ENCODE measurements around the gene UCHL1. TPM values are rescaled to one million over a fixed set of nuclear protein-coding genes. Genes with fewer than 3 reads are reported as not detected.

UCHL1 gene
- total RNA-seq, 1 experiment from 2014 or later = 0.54 TPM

GRCh38 chr4:41264212-41264611 is 7.5 kb downstream of the UCHL1 start:
- no peak overlapping the region for H3K4me3 ChIP-seq (replicated peaks in 1 of 2; ENCODE audit: low read depth in 1 of 2, low read length in 2 of 2)
- ChIA-PET CTCF (no interaction called here), RAD21 (ENCODE audit: low non-redundant PET in 1 of 2, low total read pairs in 2 of 2, uncharacterized antibody in 2 of 2, unreplicated experiment in 2 of 2) (no interaction called here), POLR2A (no interaction called here)
- H3K9me3 ChIP-seq (ENCODE audit: control insufficient read depth in 1 of 2, insufficient read depth in 1 of 2, low read depth in 1 of 2, low read length in 2 of 2) = no peaks in the 10 kb centered on the region
- no peak overlapping the region for H3K9ac ChIP-seq (ENCODE audit: low read length)
- no peak overlapping the region for H3K27ac ChIP-seq (ENCODE audit: low read depth, low read length)
- ATAC-seq (no peak), DNase-seq (ENCODE audit: low read depth, low spot score) (no peak)
- no peaks in the 10 kb centered on the region for H3K79me2 ChIP-seq (ENCODE audit: insufficient read depth, low read length)
- TF ChIP-seq YY1 (IDR thresholded peaks at IDR 0.05; ENCODE audit: extremely low read depth, insufficient replicate concordance, low read depth, low read length) (no peak), POLR2A (IDR thresholded peaks at IDR 0.05; ENCODE audit: borderline replicate concordance, extremely low read depth, insufficient read depth, insufficient read length) (no peak), MAX (IDR thresholded peaks at IDR 0.05) (no peak), ZFX (IDR thresholded peaks at IDR 0.05) (no peak), ZNF274 (IDR thresholded peaks at IDR 0.05; ENCODE audit: low read depth, low read length) (no peak), ELF1 (IDR thresholded peaks at IDR 0.05; ENCODE audit: borderline replicate concordance, low read depth) (no peak), POLR2AphosphoS5 (IDR thresholded peaks at IDR 0.05; ENCODE audit: low read depth, low read length) (no peak), SP1 (IDR thresholded peaks at IDR 0.05; ENCODE audit: low read depth) (no peak), FOSL1 (IDR thresholded peaks at IDR 0.05; ENCODE audit: low read depth) (no peak), SRF (IDR thresholded peaks at IDR 0.05; ENCODE audit: low read depth) (no peak), JUND (IDR thresholded peaks at IDR 0.05) (no peak), TCF7L2 (IDR thresholded peaks at IDR 0.05; ENCODE audit: borderline replicate concordance, extremely low read depth, insufficient read depth, insufficient read length) (no peak), EZH2phosphoT487 (IDR thresholded peaks at IDR 0.05; ENCODE audit: borderline replicate concordance) (no peak)
- TF ChIP-seq, protein P1, sequence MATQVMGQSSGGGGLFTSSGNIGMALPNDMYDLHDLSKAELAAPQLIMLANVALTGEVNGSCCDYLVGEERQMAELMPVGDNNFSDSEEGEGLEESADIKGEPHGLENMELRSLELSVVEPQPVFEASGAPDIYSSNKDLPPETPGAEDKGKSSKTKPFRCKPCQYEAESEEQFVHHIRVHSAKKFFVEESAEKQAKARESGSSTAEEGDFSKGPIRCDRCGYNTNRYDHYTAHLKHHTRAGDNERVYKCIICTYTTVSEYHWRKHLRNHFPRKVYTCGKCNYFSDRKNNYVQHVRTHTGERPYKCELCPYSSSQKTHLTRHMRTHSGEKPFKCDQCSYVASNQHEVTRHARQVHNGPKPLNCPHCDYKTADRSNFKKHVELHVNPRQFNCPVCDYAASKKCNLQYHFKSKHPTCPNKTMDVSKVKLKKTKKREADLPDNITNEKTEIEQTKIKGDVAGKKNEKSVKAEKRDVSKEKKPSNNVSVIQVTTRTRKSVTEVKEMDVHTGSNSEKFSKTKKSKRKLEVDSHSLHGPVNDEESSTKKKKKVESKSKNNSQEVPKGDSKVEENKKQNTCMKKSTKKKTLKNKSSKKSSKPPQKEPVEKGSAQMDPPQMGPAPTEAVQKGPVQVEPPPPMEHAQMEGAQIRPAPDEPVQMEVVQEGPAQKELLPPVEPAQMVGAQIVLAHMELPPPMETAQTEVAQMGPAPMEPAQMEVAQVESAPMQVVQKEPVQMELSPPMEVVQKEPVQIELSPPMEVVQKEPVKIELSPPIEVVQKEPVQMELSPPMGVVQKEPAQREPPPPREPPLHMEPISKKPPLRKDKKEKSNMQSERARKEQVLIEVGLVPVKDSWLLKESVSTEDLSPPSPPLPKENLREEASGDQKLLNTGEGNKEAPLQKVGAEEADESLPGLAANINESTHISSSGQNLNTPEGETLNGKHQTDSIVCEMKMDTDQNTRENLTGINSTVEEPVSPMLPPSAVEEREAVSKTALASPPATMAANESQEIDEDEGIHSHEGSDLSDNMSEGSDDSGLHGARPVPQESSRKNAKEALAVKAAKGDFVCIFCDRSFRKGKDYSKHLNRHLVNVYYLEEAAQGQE (IDR thresholded peaks at IDR 0.05; ENCODE audit: low read depth) = no peak
- TF ChIP-seq, protein P2, sequence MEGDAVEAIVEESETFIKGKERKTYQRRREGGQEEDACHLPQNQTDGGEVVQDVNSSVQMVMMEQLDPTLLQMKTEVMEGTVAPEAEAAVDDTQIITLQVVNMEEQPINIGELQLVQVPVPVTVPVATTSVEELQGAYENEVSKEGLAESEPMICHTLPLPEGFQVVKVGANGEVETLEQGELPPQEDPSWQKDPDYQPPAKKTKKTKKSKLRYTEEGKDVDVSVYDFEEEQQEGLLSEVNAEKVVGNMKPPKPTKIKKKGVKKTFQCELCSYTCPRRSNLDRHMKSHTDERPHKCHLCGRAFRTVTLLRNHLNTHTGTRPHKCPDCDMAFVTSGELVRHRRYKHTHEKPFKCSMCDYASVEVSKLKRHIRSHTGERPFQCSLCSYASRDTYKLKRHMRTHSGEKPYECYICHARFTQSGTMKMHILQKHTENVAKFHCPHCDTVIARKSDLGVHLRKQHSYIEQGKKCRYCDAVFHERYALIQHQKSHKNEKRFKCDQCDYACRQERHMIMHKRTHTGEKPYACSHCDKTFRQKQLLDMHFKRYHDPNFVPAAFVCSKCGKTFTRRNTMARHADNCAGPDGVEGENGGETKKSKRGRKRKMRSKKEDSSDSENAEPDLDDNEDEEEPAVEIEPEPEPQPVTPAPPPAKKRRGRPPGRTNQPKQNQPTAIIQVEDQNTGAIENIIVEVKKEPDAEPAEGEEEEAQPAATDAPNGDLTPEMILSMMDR (IDR thresholded peaks at IDR 0.05 in 2 of 3, conservative IDR thresholded peaks at IDR 0.05 in 1 of 3; ENCODE audit: borderline replicate concordance in 1 of 3, insufficient read depth in 1 of 3, low read depth in 2 of 3, low read length in 2 of 3) = no peak
- no peak overlapping the region for H3K4me2 ChIP-seq (ENCODE audit: low read length)
- no peaks in the 10 kb centered on the region for H3K4me1 ChIP-seq (ENCODE audit: control insufficient read depth in 1 of 2, insufficient read depth in 2 of 2, low read length in 2 of 2)
- H3K9me2 ChIP-seq (ENCODE audit: insufficient read depth) = no peaks in the 10 kb centered on the region
- H3K36me3 ChIP-seq (ENCODE audit: control insufficient read depth in 1 of 2, insufficient read depth in 2 of 2, low read length in 2 of 2) = no peaks in the 10 kb centered on the region
- no peak overlapping the region for H2AFZ ChIP-seq (ENCODE audit: low read depth, low read length, poor library complexity, severe bottlenecking)
- intact Hi-C loops (cut with micrococcal nuclease) = no loop called here
- H3K27me3 ChIP-seq (ENCODE audit: insufficient read depth, low read length) = no peaks in the 10 kb centered on the region
- no TSS peak for BruUV-seq (replicated peaks)
- no peaks in the 10 kb centered on the region for H4K20me1 ChIP-seq (ENCODE audit: insufficient read depth)
